GM18508 (cell line): Measurements from ENCODE around the gene COMMD8.
"Not testable (repeated sequence)": the region's sequence is repeated elsewhere in the genome, so short reads cannot be mapped to it uniquely, and the experiment has no call there.

ENCODE experiments used
- ATAC-seq: cut with Tn5 transposase; IDR thresholded peaks from one replicate; pipeline ENCODE4 v1.9.1; 2021; ENCODE audit warnings: moderate number of reproducible peaks; ENCODE audit not compliant: insufficient read depth, unreplicated experiment

COMMD8 gene

DNA sequence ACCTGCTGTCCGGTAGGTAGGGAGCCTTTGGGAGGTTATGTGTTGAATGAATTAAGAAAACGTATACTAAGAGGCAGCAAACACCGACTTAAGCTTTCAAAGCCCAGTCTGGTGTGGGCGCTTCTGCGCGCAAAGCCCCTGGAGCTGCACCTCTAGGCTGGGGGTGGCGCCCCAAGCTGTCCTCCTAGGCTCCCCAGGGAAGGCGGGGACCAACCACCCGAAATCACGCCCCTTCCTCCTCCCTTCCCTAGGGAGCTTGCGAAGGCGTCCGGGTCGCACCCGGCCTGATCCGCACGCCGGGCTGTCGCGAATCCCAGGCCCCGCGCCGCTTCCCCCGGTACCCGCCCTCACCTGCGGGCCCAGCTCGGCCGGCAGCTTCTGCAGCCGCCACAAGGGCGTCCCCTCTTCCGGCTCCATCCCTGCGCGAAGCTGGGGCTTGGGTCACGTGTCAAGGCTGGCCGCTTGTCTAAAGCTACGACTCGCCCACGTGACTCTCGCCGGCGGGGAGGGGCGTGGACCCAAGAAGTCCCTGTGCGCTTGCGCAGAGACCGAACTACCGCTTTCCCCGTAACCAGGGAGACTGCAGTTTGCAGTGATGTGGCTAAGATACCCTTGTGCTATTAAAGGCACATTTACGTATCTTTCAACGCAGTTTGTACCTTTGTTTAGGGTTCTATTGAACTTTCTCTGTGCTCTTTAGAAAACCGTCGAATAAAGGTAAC lies at the start of gene COMMD8:
TSS of gene COMMD8 (minus strand) at position 468 of the 722 bp plus-strand sequence. CDS start at position 417, 51 bp downstream.
- ATAC-seq, result peak; percentile 82

DNA sequence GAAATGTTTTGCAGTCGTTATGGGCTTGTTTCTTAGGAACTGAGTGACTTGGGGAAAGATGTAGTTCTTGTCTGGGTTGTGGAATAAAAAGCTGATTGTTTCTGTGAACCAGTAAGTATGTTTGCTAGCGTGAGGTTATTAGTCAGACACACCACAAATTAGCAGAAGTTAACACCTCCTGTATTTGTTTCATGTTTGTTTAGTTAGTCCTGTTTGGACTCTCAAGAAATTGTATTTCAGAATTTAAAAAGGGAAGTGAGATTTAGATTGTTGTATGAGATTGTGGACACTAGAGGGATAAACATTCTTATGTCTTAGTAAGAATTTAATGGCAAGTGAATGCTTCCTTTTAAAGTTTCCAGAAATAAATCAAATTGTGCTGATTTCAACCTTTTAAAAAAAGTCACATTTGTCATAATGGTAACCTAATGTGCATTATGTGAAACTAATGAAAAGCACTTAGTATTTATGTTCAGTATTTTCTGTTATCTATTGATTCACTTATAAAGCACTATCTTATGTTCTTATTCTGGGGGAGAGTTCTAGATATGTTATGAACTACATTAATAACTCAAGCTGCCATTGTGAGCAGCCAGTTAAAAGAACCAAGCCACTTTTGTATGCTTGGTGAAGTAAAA lies 47.1 kb upstream of the COMMD8 start:
- peak; percentile 96 for ATAC-seq

DNA sequence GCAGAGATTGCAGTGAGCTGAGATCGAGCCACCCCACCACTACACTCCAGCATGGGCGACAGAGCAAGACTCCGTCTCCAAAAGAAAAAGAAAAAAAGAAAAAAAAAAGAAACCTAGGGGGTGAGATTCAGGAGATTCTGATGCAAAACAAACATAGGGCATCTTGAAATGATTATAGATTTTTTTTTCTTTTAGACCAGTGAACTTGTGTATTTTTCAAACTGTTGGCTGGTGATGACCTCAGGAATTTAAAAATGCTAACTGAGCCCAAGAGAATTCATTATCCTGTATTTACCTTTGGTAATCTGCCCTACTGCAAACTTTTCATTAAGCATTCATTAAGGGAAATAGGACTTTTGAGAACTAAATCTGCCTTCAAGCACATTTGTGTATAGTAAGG lies 42.2 kb upstream of the COMMD8 start:
- ATAC-seq, result no peak

DNA sequence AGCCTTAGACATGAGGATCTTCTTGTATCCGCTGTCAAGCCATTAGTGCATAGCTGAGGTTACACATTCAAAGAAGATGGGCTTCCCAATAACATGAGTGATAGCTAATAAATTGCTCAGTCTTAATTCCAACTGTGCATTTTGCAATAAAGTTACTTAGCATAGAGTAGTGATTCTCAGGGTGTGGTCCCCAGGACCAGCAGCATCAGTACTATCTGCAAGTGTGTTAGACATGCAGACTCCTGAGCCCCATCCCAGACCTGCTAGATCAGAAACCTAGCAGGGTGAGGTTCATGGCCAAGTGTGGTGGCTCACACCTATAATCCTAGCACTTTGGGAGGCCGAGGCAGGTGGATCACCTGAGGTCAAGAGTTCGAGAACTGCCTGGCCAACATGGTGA lies 41.6 kb upstream of the COMMD8 start:
- ATAC-seq, result no peak

DNA sequence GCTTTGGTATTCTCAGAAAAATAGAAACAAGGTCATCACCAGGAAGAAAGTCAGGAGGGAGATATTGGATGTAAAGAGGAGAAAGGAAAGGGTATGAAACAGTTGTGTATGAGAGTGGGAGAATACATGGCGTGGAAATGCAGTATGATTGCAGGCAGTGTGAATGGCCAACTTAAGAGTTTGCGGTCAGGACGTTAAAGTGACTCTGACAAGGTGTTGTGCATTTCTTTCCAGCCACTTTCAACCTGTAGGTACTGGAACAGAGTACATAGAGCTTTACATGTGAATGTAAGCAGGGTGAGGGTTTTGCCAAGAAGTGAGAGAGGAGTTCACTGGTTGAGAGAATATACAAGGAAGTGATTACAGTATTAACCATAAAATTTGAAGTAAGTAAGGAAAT lies 37.3 kb upstream of the COMMD8 start:
- ATAC-seq, result no peak

DNA sequence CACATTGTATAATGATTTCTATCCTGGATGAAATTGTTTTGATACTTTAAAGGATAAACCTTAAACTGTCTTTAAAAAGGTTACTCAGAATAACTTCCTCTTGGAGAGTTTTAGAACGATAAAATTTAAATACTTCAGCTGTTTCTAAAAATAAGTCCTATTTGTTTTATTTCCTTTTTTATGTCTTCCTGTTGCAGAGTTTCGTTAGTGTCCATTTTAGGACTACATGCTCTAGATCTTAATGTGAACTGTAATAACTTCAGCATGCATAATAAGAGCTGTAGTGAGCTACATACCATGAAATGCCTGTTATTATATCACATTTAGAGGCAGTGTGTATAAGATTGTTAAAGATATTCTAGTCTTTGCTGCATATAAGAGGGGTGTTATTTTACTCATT lies 36.2 kb upstream of the COMMD8 start:
- ATAC-seq, result no peak

DNA sequence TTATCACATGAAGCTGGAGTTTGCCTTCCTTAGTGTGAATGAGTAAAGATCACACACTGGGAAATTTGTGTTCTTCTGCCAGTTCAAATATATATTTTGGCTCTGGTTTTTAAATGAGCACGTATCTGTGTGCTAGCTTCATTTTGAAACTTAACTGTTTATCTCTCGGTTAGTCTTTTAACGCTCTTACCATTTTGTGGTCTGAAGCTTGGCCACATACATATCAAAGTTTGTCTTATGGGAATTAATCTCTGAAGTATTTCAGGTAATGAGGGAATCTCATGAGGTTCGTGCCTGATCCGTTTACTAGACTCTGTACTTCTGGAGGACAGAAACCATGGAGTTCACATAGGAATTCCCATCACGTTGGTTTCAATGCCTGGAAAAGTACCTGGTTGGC lies 35.4 kb upstream of the COMMD8 start:
- ATAC-seq, result no peak

DNA sequence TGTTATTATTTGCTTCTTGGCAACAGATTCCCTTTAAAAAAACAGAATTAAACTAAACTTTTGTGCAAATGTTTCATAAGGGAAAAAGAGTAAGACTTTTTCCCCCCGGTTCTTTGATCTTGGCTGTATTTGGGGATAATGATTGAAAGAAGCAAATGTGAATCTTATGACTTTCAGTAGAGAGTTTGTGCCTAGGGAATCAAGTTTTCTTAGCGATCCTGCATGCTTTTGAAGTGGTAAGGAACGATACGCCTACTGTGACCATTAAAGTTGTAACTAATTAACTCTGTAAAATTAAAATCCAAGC lies 30.6 kb upstream of the COMMD8 start:
- ATAC-seq, result no peak

DNA sequence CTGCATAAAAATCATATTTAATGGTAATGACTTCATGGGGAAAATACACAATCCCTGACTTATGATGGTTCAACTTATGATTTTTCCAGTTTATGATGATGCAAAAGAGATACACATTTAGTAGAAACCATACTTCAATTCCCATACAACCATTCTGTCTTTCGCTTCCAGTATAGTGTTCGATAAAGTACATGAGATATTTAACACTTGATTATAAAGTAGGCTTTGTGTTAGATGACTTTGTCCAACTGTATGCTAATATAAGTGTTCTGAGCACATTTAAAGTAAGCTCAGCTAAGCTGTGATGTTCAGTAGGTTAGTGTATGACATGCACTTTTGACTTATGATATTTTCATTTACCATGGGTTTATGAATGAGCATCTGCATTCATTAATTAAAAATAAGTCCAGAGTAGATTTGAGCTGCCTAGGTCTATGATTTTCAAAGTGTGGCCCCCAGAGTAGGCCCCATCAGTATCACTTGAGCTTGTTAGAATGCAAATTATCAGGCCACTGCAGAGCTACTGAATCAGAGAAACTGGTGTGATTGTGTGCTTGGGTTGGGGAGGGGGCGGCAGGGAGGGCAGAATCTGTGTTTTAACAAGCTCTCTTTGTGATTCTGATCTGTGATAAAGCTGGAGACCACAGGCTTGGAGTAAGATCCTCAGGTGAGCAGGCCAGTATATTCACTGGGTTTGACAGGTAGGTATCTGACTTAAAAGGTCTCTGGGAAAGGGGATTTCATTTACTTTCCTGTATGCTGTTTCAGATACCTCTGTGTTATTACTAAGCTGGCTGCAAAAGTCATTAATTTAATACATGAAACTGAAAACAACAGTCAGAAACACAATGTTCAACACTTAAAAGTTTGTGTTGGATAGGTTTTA lies 30.0 kb upstream of the COMMD8 start:
- peak; percentile 34 for ATAC-seq

DNA sequence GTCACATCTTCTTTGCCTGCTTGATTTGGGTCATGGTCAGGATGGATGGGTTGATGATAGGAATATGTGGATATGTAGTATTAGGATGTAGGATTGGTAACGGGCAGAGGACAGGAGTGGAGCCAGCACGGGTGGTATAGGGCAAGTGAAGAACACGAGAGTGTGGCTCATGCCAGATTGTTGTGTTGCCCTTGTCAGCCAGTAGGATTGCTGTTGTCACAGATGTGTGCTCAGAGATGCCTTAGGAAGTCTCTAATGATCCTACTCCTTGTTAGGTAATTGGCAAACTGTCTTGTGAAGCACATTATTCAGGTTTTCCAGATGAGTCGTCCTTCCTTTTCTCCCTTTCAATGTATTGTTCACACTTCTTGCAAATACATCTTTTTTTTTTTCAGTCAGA lies 27.0 kb upstream of the COMMD8 start:
- peak; percentile 81 for ATAC-seq

DNA sequence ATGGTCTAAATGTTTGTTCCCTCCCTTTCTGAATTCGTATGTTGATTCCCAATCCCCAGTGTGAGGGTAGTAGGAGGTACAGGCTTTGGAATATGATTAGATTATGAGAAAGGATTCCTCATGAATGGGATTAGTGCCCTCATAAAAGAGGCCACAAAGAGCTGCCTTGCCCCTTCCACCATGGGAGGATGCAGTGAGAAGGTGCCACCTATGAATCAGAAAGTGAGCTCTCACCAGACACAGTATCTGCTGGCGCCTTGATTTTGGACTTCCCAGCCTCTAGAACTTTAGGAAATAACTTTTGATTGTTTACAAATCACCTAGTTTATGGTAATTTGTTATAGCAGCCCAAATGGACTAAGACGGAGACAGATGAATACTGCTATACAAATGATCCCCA lies 25.2 kb upstream of the COMMD8 start:
- no peak for ATAC-seq

DNA sequence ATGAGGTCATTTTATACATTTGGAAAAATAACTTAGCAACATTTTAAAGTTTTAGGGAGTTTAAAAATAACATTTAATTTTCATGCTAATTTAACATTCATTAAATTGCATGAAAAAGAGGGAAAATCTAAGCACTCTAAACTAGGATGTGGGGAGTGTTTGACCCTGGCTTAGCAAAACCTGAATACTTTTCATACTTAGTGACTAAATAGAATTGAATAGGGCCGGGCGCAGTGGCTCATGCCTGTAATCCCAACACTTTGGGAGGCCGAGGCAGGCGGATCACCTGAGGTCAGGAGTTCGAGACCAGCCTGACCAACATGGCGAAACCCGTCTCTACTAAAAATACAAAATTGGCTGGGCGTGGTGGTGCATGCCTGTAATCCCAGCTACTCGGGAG lies 23.2 kb upstream of the COMMD8 start:
- ATAC-seq, result not testable (repeated sequence)

DNA sequence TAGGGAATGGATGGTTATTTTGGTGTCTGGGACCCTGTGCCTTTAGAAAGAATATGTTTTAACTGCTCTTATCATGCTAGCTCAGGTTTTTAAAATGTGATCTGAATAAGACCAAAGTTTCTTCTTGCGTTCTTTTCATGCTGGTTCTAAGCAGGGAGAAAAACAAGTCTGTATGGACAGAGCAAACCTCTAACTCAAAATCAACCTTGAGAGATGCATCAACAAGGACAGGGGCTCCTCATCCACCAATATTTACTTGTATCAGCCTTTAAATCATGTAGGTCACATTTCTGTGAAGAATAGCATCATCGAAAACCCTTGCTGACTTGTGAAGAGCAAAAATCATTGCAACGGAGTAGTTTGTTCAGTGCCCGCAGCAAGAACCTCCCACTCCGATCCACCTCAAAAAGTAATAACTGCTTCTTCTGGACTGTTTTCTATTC lies 22.8 kb upstream of the COMMD8 start:
- ATAC-seq, result no peak

DNA sequence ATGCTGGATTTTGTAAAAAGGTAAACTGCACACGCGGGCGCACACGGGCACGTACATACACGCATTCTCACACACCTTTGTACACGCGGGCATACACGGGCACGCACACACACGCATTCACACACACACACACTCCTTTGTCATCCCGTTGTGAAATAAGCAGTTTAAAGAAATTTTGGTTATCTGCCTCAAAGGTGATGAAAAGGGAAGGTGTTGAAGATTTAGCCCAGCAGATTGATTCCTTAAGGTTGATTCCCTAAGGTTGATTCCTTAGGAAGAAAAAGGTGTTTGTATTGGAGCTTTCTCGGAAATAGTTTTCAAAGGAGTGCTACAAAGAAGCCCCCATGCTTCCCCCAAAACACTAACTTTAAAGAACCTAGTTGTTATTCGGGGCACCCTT lies 22.3 kb upstream of the COMMD8 start:
- no peak for ATAC-seq

DNA sequence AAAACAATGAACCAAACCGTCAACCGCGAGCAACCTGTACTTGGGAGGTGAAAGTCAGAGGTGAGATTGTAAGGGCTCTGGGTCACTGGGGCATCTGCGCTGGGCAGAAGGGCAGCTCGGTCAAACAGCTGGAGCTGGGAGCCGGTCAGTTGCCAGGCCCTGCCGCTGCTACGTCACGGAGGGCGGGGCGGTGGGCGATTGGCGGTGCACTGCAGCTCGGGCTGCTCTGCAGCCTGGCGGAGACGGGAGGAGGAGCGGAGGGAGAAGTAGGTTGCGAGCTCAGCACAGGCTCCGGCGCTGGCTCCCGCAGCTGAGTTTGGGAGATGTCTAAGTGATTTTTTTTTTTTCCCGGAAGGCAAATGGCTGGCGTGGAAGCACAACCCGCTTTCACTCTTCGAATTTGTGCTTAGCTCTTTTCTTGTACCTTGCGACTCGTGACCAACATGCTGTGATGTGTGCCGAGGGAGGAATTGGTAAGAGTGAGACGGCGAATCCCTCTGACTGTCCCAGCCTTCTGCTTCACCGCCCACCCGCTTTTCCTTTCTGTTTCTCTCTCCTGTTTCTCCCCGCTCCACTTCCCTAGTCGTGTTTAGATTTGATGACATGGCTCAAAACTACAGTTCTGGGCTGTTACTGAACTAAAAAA lies 21.7 kb upstream of the COMMD8 start, which contains the start of gene ATP10D:
TSS of gene ATP10D (plus strand) at position 229 of the 646 bp plus-strand sequence. CDS start 27,266 bp downstream, outside the sequence.
- peak; percentile 90 for ATAC-seq

DNA sequence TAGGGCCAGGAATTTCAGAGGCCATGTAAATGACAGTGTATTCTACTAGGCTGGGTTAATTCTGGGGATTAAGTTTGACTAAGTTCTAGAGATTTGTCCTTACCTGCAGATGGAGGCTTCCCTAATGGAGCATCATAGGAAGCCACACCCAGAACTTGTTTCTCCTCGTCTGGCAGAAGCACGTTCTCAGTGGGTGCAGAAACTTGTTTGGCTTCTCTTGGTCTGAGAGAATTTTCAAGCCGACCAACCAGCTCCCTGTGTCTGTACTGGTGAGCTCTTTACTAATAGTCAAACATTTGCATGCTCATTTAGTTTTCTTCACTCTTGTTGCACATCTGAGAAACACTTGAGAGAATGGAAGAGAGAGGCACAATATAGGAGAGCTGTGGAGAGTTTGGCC lies 20.7 kb upstream of the COMMD8 start:
- no peak for ATAC-seq

DNA sequence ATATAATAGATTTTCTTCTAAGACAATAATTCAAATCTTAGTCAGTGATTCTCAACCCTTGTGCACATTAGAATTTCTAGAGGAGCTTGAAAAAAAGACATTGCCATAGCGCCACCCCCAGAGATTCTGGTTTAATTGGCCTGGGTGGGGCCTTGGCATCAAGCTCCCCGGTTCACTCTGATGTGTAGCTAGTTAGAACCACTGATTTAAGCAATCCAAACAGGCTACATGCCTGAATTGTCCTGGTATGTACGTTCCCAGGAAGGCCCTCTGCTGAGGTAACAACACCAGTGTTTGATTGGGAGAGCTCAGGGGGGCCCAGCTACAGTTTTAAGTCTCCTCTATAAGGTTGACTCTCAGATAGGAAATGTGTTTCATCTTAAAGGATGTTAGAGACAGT lies 20.2 kb upstream of the COMMD8 start:
- ATAC-seq, result no peak

DNA sequence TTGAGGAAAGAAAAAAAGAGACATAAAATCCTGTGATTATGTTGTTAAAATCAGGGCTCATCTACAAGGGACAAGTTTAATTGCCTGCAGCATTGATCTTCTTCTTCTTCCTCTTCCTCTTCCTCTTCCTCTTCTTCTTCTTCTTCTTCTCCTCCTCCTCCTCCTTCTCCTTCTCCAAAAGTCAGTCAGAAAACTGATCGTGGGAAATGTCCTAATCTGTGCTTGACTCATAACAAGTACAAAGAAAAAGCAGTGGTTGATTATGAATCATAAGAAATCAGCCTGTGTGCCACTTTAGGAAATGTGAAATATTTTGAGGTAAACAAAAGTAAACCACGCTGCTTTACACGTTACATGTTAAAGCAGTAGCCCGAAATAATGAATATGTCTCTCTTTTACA lies 18.8 kb upstream of the COMMD8 start:
- ATAC-seq, result no peak

DNA sequence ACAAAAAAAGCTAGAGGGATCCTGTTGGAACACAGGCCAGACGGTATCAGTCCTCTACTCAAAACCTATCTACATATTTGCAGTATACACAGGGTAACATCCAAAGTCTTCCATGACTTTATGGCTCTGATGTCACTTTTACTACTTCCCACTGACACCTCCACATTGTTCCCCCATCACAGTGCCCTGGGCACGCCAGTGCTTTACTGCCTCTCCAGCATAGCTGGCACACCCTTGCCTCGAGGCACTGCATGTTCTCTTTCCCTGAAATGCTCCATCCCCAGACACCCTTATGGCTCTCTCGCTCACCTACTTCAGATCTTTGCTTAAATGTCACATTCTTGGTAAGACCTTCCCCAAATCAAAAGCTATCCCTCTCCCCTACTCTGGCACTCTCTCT lies 15.3 kb upstream of the COMMD8 start:
- no peak for ATAC-seq

DNA sequence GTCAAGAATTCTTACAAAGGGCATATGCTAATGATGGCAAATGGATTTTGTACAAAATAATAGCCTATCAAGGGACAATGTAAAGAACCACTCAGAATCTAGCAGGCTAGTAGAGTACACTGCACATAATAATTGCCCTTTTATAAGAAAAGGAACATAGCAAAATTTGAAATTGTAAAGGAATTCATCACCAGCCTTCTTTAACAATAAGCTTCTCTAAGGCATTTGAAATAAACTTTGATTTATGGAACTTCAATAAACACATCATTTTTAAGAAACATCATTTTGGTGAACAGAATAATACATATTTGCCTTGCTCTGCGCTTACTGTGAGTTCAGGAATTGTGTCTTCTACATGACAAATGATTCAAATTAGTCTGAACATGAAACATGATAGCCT lies 11.9 kb upstream of the COMMD8 start:
- ATAC-seq, result no peak

DNA sequence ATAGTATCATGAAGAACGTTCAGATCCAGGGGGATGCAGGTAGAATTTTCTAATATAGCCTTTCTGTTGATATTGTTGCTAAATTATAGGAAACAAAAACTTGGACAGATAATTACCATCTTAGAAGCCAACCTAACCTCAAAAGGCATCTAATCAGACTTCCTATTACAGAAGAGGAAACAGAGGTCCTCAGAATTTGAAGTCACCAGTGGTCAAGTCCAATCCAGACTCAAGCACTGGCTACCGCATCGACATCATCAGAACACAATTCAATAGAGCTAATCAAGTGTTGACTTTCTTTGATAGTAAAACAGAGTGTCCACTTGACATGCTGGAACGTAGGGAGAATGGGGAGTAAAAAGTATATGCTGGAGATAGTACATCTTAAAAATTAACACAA lies 11.3 kb upstream of the COMMD8 start:
- ATAC-seq, result no peak
